WTC11 (cell line): ENCODE results near the gene CD79A. TPM values are rescaled to one million over a fixed set of nuclear protein-coding genes. Genes with fewer than 3 reads are reported as not detected.

ENCODE experiments used
- CREM ChIP-seq: sonication (generic); formaldehyde crosslinking; IDR thresholded peaks from 2 replicates; pipeline ENCODE4 v1.8.1; 2022; ENCODE audit warnings: mild to moderate bottlenecking, missing genetic modification reagents, moderate library complexity
- FOXJ3 ChIP-seq: sonication (generic); formaldehyde crosslinking; IDR thresholded peaks from 2 replicates; pipeline ENCODE4 v1.9.0; 2021; ENCODE audit warnings: missing genetic modification reagents, mild to moderate bottlenecking, borderline replicate concordance
- FOXP1 ChIP-seq: sonication (generic); formaldehyde crosslinking; IDR thresholded peaks from 2 replicates; pipeline ENCODE4 v1.8.0; 2022; ENCODE audit warnings: missing genetic modification reagents, mild to moderate bottlenecking, moderate library complexity, borderline replicate concordance
- GABPB1 ChIP-seq: sonication (generic); formaldehyde crosslinking; IDR thresholded peaks from 2 replicates; pipeline ENCODE4 v1.8.1; 2023; ENCODE audit warnings: mild to moderate bottlenecking, missing genetic modification reagents
- HMGA2 ChIP-seq: fragments of 250-450 bp; sonication (Bioruptor Pico); IDR thresholded peaks from 2 replicates; pipeline ENCODE4 v1.4.0; 2021; ENCODE audit warnings: mild to moderate bottlenecking, moderate library complexity
- JAZF1 ChIP-seq: fragments of 250-450 bp; sonication (Bioruptor Pico); IDR thresholded peaks from 2 replicates; pipeline ENCODE4 v1.9.0; 2021; ENCODE audit warnings: moderate library complexity, mild to moderate bottlenecking, inconsistent platforms
- JUN ChIP-seq: sonication (generic); formaldehyde crosslinking; IDR thresholded peaks from 2 replicates; pipeline ENCODE4 v1.8.0; 2023; ENCODE audit warnings: mild to moderate bottlenecking, missing genetic modification reagents
- NFE2L1 ChIP-seq: sonication (generic); formaldehyde crosslinking; IDR thresholded peaks from 2 replicates; pipeline ENCODE4 v1.8.1; 2023; ENCODE audit warnings: missing genetic modification reagents
- NR1H2 ChIP-seq: sonication (generic); formaldehyde crosslinking; IDR thresholded peaks from 2 replicates; pipeline ENCODE4 v1.9.0; 2021; ENCODE audit warnings: mild to moderate bottlenecking, moderate library complexity, missing genetic modification reagents
- NR2C2 ChIP-seq: sonication (generic); formaldehyde crosslinking; IDR thresholded peaks from 2 replicates; pipeline ENCODE4 v1.8.0; 2022; ENCODE audit warnings: mild to moderate bottlenecking, missing genetic modification reagents
- NR3C1 ChIP-seq: sonication (generic); formaldehyde crosslinking; conservative IDR thresholded peaks from 2 replicates; pipeline ENCODE4 v1.8.1; 2023; ENCODE audit warnings: low read depth, mild to moderate bottlenecking, missing genetic modification reagents
- RORB ChIP-seq: fragments of 250-450 bp; sonication (Bioruptor Pico); IDR thresholded peaks from 2 replicates; pipeline ENCODE4 v1.9.0; 2021; ENCODE audit warnings: mild to moderate bottlenecking
- SMAD3 ChIP-seq: sonication (generic); formaldehyde crosslinking; IDR thresholded peaks from 2 replicates; pipeline ENCODE4 v1.8.0; 2022; ENCODE audit warnings: missing genetic modification reagents, mild to moderate bottlenecking, borderline replicate concordance
- SMAD4 ChIP-seq: sonication (generic); formaldehyde crosslinking; IDR thresholded peaks from 2 replicates; pipeline ENCODE4 v1.8.0; 2022; ENCODE audit warnings: mild to moderate bottlenecking, missing genetic modification reagents
- TEAD1 ChIP-seq: sonication (generic); formaldehyde crosslinking; IDR thresholded peaks from 2 replicates; pipeline ENCODE4 v1.8.0; 2022; ENCODE audit warnings: mild to moderate bottlenecking, missing genetic modification reagents
- TEAD4 ChIP-seq: sonication (generic); formaldehyde crosslinking; IDR thresholded peaks from 2 replicates; pipeline ENCODE4 v1.8.0; 2022; ENCODE audit warnings: mild to moderate bottlenecking, missing genetic modification reagents
- TP53 ChIP-seq: sonication (generic); formaldehyde crosslinking; IDR thresholded peaks from 2 replicates; pipeline ENCODE4 v1.8.1; 2023; ENCODE audit warnings: mild to moderate bottlenecking, missing genetic modification reagents
- ZNF121 ChIP-seq: sonication (generic); formaldehyde crosslinking; IDR thresholded peaks from 2 replicates; pipeline ENCODE4 v1.8.0; 2023; ENCODE audit warnings: missing genetic modification reagents
- ZNF317 ChIP-seq: sonication (generic); formaldehyde crosslinking; IDR thresholded peaks from 2 replicates; pipeline ENCODE4 v1.8.1; 2023; ENCODE audit warnings: low read depth, mild to moderate bottlenecking, moderate library complexity, missing genetic modification reagents, borderline replicate concordance
- ZNF396 ChIP-seq: fragments of 250-450 bp; sonication (Bioruptor Pico); IDR thresholded peaks from 2 replicates; pipeline ENCODE4 v1.8.0; 2021; ENCODE audit warnings: mild to moderate bottlenecking, moderate library complexity, borderline replicate concordance
- ZNF423 ChIP-seq: fragments of 250-450 bp; sonication (Bioruptor Pico); IDR thresholded peaks from 2 replicates; pipeline ENCODE4 v2.1.2; 2022; ENCODE audit warnings: mild to moderate bottlenecking, moderate library complexity
- ZNF671 ChIP-seq: fragments of 250-450 bp; sonication (Bioruptor Pico); IDR thresholded peaks from 2 replicates; pipeline ENCODE4 v1.8.0; 2021; ENCODE audit warnings: mild to moderate bottlenecking
- total RNA-seq: library from RNA; stranded (reverse); gene quantifications from 3 replicates; pipeline ENCODE4 v1.2.3, GENCODE V29; 2021
- TF ChIP-seq, protein P1 (sequence below): sonication (generic); formaldehyde crosslinking; IDR thresholded peaks from 2 replicates; pipeline ENCODE4 v1.8.0; 2022; ENCODE audit warnings: missing genetic modification reagents
- TF ChIP-seq, protein P2 (sequence below): sonication (generic); formaldehyde crosslinking; IDR thresholded peaks from 2 replicates; pipeline ENCODE4 v1.8.1; 2023; ENCODE audit warnings: mild to moderate bottlenecking, moderate library complexity, missing genetic modification reagents
- TF ChIP-seq, protein P3 (sequence below): fragments of 250-450 bp; sonication (Bioruptor Pico); IDR thresholded peaks from 2 replicates; pipeline ENCODE4 v1.8.0; 2021; ENCODE audit warnings: mild to moderate bottlenecking
- TF ChIP-seq, protein P4 (sequence below): sonication (generic); formaldehyde crosslinking; IDR thresholded peaks from 2 replicates; pipeline ENCODE4 v1.8.0; 2022; ENCODE audit warnings: mild to moderate bottlenecking, missing genetic modification reagents
- TF ChIP-seq, protein P5 (sequence below): sonication (generic); formaldehyde crosslinking; IDR thresholded peaks from 2 replicates; pipeline ENCODE4 v1.8.0; 2022; ENCODE audit warnings: mild to moderate bottlenecking, missing genetic modification reagents
- TF ChIP-seq, protein P6 (sequence below): fragments of 200-600 bp; IDR thresholded peaks from 2 replicates; pipeline ENCODE4 v1.8.0; 2022; ENCODE audit warnings: antibody characterized with exemption

Gene CD79A
- total RNA-seq, 1 experiment from 2014 or later, result 0.42 TPM

DNA sequence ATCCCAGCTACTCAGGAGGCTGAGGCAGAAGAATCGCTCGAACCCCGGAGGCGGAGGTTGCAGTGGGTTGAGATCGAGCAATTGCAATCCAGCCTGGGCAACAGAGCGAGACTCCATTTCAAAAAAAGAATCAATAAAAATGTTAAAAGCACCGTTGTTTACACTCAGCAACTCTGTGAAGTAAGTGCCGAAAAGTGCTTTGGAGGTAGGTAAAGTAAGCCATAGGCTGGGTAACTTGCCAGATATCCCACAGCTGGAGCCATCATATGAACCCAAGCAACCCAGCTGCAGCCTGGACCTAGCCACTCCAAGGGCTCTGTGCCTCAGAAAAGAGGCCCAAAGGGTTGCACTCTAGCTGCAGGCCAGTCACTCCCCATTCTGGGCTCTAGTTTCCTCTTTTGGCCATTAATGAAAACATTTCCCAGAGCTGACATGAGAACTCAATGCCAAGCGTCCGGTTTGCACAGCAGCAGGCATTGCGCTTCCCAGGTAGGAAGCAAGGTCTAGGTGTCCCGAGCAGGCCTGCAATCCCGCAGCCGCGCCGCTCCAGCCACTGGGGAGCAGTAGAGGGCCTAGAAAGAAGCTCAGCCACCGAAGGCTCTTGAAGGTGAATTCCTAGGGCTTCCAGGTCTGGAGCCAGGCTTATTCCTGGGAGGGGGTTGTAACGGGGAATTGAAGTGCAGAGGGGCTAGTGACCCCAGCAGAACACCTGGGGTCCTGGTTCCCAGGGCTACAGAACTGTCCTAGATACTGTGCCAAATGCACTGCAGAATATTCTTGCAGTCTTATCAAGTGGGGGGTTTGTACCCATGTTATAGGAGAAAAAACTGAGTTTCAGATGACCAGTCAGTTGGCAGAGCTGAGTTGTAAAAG lies 4.1 kb upstream of the CD79A start (continued):
- TF ChIP-seq, protein P1, sequence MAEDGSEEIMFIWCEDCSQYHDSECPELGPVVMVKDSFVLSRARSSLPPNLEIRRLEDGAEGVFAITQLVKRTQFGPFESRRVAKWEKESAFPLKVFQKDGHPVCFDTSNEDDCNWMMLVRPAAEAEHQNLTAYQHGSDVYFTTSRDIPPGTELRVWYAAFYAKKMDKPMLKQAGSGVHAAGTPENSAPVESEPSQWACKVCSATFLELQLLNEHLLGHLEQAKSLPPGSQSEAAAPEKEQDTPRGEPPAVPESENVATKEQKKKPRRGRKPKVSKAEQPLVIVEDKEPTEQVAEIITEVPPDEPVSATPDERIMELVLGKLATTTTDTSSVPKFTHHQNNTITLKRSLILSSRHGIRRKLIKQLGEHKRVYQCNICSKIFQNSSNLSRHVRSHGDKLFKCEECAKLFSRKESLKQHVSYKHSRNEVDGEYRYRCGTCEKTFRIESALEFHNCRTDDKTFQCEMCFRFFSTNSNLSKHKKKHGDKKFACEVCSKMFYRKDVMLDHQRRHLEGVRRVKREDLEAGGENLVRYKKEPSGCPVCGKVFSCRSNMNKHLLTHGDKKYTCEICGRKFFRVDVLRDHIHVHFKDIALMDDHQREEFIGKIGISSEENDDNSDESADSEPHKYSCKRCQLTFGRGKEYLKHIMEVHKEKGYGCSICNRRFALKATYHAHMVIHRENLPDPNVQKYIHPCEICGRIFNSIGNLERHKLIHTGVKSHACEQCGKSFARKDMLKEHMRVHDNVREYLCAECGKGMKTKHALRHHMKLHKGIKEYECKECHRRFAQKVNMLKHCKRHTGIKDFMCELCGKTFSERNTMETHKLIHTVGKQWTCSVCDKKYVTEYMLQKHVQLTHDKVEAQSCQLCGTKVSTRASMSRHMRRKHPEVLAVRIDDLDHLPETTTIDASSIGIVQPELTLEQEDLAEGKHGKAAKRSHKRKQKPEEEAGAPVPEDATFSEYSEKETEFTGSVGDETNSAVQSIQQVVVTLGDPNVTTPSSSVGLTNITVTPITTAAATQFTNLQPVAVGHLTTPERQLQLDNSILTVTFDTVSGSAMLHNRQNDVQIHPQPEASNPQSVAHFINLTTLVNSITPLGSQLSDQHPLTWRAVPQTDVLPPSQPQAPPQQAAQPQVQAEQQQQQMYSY (CRISPR knock-in tag), result no peak
- TF ChIP-seq JAZF1, result no peak
- TF ChIP-seq TEAD4 (CRISPR knock-in tag), result no peak
- no peak for TF ChIP-seq HMGA2 (CRISPR knock-in tag)
- no peak for TF ChIP-seq ZNF423
- TF ChIP-seq CREM (CRISPR knock-in tag), result no peak
- peak; percentile 56; the same call in 1 of the 2 replicates for TF ChIP-seq TEAD1 (CRISPR knock-in tag)
- no peak for TF ChIP-seq TP53
- no peak for TF ChIP-seq JUN (CRISPR knock-in tag)
- no peak for TF ChIP-seq NR3C1 (CRISPR knock-in tag)
- TF ChIP-seq, protein P2, sequence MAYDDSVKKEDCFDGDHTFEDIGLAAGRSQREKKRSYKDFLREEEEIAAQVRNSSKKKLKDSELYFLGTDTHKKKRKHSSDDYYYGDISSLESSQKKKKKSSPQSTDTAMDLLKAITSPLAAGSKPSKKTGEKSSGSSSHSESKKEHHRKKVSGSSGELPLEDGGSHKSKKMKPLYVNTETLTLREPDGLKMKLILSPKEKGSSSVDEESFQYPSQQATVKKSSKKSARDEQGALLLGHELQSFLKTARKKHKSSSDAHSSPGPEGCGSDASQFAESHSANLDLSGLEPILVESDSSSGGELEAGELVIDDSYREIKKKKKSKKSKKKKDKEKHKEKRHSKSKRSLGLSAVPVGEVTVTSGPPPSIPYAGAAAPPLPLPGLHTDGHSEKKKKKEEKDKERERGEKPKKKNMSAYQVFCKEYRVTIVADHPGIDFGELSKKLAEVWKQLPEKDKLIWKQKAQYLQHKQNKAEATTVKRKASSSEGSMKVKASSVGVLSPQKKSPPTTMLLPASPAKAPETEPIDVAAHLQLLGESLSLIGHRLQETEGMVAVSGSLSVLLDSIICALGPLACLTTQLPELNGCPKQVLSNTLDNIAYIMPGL (CRISPR knock-in tag), result no peak
- TF ChIP-seq NR2C2 (CRISPR knock-in tag), result no peak
- TF ChIP-seq, protein P3, sequence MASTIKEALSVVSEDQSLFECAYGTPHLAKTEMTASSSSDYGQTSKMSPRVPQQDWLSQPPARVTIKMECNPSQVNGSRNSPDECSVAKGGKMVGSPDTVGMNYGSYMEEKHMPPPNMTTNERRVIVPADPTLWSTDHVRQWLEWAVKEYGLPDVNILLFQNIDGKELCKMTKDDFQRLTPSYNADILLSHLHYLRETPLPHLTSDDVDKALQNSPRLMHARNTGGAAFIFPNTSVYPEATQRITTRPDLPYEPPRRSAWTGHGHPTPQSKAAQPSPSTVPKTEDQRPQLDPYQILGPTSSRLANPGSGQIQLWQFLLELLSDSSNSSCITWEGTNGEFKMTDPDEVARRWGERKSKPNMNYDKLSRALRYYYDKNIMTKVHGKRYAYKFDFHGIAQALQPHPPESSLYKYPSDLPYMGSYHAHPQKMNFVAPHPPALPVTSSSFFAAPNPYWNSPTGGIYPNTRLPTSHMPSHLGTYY (CRISPR knock-in tag), result peak; percentile 87
- peak; percentile 81 for TF ChIP-seq ZNF671 (CRISPR knock-in tag)
- TF ChIP-seq FOXP1 (CRISPR knock-in tag), result no peak; the same call in 1 of the 2 replicates
- TF ChIP-seq, protein P4, sequence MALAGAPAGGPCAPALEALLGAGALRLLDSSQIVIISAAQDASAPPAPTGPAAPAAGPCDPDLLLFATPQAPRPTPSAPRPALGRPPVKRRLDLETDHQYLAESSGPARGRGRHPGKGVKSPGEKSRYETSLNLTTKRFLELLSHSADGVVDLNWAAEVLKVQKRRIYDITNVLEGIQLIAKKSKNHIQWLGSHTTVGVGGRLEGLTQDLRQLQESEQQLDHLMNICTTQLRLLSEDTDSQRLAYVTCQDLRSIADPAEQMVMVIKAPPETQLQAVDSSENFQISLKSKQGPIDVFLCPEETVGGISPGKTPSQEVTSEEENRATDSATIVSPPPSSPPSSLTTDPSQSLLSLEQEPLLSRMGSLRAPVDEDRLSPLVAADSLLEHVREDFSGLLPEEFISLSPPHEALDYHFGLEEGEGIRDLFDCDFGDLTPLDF (CRISPR knock-in tag), result no peak
- no peak for TF ChIP-seq NR1H2 (CRISPR knock-in tag)
- TF ChIP-seq, protein P5, sequence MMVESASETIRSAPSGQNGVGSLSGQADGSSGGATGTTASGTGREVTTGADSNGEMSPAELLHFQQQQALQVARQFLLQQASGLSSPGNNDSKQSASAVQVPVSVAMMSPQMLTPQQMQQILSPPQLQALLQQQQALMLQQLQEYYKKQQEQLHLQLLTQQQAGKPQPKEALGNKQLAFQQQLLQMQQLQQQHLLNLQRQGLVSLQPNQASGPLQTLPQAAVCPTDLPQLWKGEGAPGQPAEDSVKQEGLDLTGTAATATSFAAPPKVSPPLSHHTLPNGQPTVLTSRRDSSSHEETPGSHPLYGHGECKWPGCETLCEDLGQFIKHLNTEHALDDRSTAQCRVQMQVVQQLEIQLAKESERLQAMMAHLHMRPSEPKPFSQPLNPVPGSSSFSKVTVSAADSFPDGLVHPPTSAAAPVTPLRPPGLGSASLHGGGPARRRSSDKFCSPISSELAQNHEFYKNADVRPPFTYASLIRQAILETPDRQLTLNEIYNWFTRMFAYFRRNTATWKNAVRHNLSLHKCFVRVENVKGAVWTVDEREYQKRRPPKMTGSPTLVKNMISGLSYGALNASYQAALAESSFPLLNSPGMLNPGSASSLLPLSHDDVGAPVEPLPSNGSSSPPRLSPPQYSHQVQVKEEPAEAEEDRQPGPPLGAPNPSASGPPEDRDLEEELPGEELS (CRISPR knock-in tag), result no peak
- no peak for TF ChIP-seq NFE2L1
- 0 out of 2 replicates have a peak, but pooled peaks have one; percentile 39 for TF ChIP-seq RORB
- TF ChIP-seq SMAD4 (CRISPR knock-in tag), result no peak
- TF ChIP-seq SMAD3 (CRISPR knock-in tag), result 0 out of 2 replicates have a peak, but pooled peaks have one; percentile 35
- TF ChIP-seq, protein P6, sequence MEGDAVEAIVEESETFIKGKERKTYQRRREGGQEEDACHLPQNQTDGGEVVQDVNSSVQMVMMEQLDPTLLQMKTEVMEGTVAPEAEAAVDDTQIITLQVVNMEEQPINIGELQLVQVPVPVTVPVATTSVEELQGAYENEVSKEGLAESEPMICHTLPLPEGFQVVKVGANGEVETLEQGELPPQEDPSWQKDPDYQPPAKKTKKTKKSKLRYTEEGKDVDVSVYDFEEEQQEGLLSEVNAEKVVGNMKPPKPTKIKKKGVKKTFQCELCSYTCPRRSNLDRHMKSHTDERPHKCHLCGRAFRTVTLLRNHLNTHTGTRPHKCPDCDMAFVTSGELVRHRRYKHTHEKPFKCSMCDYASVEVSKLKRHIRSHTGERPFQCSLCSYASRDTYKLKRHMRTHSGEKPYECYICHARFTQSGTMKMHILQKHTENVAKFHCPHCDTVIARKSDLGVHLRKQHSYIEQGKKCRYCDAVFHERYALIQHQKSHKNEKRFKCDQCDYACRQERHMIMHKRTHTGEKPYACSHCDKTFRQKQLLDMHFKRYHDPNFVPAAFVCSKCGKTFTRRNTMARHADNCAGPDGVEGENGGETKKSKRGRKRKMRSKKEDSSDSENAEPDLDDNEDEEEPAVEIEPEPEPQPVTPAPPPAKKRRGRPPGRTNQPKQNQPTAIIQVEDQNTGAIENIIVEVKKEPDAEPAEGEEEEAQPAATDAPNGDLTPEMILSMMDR, result peak; percentile 48; the same call in 1 of the 2 replicates
- no peak for TF ChIP-seq FOXJ3 (CRISPR knock-in tag)
- TF ChIP-seq ZNF317 (CRISPR knock-in tag), result no peak
- TF ChIP-seq ZNF396 (CRISPR knock-in tag), result no peak
- 0 out of 2 replicates have a peak, but pooled peaks have one; percentile 10 for TF ChIP-seq GABPB1 (CRISPR knock-in tag)
- peak; percentile 10; the same call in 1 of the 2 replicates for TF ChIP-seq ZNF121 (CRISPR knock-in tag)
